CD4-positive, alpha-beta T cell treated with Interleukin-21 for 1 hour (primary cell): ENCODE measurements around the gene C5AR2.
"Not testable (repeated sequence)": the region's sequence is repeated elsewhere in the genome, so short reads cannot be mapped to it uniquely, and the experiment has no call there.

Source experiments
- DNase-seq: peaks from one replicate; pipeline ENCODE4 v3.0.0-alpha.2; 2020

Gene C5AR2

DNA sequence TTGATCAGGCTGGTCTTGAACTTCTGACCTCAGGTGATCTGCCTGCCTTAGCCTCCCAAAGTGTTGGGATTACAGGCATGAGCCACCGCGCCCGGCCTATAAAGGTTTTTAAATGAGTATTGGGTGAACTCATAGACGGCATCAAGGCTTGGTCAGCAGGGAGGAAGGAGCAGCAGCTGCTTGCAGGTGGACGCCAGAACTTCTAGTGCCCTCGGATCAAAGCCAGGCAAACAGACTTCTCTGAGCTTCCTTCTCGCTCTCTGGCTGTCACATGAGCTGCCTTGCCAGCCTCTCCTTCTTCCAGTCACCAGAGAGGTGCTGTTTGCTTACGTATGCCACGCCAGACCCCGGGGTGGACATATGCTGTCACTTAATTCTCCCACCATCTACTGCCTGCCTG lies 33.5 kb downstream of the C5AR2 start:
- not testable (repeated sequence) for DNase-seq

DNA sequence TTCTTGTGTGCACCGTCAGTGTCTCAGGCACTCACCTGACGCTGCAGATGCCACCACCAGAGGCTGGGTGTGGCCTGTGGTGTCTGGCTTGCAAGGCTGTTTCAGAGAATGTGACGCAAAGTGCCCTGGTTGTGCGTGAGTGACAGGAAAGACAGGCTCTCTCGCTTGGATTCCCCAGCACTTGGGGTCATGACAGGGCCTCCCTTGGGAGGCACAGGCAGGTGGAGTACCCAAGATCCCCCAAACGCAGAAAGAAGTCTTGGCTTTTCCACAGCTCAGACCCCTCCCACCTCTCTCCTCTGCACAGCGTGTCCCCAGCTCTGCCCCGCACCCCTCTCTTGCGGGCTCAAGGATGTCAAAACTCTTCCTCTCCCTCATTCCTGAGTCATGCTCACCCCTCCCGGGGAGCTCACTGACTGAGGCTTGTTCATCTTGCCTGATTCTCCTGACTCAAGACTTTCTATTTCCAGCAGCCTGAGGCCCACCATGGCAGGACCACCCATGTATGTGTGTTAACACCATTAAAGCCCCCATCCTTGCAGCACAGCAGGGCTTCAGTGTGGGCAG lies 38.2 kb downstream of the C5AR2 start:
- DNase-seq: no peak

DNA sequence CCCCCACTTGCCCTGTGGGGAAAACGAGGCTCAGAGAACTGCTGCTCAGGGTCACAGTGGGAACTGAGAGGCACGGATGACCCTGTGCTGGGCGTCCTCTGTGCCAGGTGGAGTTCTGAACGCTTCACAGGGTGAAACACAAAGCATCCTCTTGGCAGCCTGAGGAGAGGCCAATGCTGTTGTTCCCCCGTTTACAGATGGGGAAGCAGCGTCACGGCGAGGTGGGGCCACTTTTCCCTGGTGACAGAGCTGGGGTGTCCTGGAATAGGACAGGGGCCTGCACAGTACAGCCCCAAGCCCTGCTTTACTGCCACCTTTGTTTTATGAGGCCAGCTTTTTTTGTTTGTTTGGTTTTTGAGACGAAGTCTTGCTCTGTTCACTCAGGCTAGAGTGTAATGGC lies 39.3 kb downstream of the C5AR2 start:
- DNase-seq: no peak

DNA sequence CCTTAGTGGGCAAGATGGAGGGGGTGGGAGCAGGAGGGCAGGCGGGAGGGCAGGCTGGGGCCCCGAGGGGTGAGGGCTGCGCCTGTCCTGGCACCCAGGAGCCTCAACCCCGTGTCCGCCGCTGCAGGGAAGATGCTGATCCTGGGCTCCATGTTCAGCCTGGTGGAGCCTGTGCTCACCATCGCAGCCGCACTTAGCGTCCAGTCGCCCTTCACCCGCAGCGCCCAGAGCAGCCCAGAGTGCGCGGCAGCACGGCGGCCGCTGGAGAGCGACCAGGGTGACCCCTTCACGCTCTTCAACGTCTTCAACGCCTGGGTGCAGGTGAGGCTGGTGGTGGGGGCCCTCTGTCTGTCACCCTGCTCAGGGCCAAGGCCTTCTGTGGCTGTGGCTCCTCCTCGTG lies 40.6 kb downstream of the C5AR2 start:
- no peak for DNase-seq

DNA sequence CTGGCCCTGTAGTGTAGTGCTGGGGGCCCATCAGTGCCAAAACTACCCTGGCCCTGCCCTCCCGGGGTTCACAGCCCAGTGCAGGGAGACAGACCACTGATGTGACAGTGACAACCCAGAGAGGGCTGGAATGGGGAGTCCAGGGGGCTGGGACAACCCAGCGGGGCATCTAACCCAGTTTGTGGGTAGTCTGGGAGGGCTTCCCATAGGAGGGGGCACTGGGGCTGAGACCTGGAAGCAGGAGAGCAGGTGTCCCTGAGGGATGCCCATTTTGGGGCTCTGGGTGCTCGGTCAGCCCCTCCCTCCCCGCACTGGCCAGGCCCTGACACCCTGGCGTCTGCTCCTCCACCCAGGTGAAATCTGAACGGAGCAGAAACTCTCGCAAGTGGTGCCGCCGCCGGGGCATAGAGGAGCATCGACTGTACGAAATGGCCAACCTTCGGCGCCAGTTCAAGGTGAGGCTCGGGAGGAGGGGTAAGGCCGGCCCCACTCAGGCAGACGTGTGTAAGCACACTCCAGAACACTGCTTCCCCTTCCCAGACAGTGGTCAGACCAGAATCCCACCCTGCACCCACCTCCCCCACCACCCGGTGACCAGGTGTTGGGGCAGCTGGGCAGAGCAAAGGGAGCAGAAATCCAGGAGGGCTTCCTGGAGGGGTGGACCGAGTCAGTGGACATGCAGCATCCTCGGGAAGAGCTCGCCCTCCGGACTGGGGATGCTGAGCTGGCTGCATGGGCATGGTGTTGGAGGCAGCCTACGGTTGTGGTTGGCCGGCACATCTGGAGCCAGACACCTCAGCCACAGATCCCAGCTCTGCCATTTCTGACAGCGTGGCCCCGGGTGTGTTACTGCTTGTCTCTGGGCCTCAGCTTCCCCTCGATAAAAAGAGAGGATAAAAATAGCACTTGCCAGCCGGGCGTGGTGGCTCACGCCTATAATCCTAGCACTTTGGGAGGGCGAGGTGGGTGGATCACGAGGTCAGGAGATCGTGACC lies 41.6 kb downstream of the C5AR2 start:
- no peak for DNase-seq

DNA sequence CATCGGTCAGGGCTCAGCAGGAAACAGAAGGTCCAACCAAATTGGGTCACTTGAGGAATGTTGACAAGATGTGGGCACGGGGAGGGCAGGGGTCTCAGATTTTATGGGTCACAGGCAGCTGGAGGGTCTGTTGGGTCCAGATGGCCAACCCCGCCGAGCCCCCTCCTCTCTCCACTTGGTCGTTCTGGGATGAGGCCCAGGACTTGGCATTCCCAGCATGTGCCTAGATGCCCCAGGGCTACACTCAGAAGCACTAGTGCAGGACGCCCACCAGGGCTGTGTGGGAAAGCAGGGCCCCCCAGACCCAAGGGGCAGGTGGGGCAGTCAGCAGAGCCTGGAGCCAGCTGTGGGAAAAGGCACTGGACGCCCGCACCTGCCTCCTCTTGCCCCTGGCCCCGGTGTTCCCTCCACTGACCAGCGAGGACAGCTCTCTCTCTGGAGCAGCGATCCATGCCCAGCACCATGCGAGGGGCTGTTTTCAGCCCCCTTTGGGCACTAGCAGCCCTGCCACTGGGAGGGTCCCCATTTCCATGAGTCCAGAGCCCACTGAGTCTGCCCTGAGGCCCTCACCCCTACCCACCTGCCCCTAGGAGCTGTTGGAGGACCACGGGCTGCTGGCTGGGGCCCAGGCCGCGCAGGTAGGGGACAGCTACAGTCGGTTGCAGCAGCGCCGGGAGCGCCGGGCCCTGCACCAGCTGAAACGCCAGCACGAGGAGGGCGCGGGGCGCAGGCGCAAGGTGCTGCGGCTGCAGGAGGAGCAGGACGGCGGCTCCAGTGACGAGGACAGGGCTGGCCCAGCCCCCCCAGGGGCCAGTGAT lies 43.1 kb downstream of the C5AR2 start:
- DNase-seq: no peak

DNA sequence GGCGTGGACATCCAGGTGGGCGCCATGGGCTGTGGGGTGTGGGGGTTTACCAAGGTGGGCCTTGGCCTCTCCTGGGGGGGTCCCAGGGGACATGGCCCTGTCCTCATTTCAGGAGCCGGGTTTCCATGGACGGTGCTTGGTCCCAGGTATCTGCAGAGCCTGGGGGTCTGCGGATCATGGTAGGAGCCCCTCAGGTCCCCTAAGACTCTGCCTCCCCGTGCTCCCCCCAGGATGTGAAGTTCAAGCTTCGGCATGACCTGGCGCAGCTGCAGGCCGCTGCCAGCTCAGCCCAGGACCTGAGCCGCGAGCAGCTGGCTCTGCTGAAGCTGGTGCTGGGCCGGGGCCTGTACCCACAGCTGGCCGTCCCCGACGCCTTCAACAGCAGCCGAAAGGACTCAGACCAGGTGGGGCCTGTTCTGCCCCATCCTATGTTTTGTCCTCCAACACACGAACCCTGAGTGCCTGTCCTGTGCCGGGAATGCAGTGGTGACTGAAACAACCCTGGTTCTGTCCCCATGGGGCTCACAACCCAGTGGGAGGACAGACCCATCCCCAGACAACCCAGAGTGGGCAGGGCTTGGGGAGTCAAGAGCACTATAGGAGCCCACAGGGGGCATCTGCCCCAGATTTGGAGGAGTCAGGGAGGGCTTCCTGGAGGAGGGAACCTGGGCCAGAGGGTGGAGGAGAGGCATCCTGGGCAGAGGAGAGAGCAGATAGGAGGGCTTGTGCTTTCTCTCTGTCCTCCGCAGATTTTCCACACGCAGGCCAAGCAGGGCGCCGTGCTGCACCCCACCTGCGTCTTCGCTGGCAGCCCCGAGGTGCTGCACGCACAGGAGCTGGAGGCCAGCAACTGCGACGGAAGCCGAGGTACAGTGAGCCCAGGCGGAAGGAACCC lies 44.0 kb downstream of the C5AR2 start:
- DNase-seq: no peak

DNA sequence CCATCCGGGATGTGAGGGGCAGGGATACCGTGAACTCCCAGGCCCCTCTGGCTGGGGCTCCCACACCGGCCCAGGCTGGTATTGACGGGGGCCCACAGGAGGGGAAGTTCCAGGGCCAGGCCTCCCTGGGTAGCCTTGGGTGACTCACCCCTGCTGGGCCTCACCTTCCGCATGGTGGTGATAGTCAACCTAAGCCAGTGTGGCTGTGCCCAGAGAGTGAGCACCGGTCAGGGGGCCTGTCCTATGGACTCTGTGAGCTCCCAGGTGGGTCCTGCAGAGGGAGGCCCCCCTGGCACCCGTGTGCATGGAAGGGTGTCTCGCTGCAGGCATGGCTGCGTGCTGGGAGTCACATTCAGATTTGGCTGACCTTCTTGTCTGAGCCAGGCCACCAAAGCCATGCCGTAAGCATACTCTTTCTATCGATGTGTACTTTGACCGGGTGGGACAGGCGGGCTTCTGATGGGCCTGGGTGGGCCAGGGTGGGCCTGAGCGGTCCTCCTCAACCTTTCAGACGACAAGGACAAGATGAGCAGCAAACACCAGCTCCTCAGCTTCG lies 44.7 kb downstream of the C5AR2 start:
- no peak for DNase-seq

DNA sequence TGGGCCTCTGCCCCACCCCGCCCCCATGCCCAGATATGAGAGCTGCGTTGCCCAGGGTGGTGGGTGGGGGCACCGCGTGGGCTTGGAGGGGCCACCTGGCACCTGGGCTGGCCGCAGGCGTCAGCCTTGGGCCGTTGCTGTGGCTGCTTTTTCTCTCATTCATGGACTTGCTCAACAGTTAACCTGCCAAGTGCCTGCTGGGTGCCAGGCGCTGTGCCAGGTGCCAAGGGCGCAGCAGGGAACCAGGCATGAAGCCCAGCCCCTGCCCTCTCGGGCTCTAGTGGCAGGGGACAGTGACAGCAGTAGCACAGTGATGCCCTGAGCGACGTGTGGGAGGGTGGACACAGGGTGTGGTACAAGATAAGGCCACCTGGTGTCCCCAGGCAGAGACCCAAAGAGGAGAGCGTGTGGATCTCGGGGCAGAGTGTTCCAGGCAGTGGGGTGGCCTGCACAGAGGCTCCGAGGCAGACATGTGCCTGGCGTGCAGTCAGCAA lies 45.3 kb downstream of the C5AR2 start:
- no peak for DNase-seq

DNA sequence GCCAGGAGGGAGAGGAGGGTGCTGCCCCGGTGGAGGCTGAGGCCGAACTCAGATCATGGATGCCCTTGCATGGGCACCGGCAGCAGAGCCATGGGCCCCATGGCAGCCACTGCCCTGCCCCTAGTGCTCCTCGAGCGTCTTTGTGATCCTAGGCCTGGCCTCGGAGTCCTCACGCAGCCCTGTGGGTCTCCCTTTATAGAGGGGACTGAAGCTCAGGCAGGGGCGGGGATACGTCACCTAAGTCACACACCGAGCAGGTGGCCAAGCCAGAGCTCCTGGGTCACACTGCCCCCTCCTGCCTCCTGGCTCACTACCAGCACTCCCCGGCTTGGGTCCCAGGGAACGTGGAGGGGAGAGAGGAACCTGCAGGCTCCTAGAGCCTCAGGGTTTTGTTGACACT lies 45.8 kb downstream of the C5AR2 start:
- no peak for DNase-seq

DNA sequence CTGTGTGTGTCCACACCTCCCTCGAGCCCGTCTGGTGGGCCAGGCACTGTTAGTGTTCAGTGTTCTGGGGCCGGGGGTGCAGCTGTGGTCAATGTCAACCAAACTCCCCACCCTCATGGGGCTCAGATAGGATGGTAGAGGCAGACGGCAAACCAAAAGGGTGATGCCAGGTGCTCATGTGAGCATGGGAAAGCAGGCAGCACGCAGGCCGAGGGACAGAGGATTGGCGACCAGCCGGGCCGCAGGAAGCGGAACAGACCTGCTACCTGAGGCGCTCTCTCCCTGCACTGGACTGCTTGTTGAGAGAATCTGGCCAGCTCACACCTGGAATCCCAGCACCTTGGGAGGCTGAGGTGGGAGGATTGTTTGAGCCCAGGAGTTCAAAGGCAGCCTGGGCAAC lies 46.3 kb downstream of the C5AR2 start:
- no peak for DNase-seq

DNA sequence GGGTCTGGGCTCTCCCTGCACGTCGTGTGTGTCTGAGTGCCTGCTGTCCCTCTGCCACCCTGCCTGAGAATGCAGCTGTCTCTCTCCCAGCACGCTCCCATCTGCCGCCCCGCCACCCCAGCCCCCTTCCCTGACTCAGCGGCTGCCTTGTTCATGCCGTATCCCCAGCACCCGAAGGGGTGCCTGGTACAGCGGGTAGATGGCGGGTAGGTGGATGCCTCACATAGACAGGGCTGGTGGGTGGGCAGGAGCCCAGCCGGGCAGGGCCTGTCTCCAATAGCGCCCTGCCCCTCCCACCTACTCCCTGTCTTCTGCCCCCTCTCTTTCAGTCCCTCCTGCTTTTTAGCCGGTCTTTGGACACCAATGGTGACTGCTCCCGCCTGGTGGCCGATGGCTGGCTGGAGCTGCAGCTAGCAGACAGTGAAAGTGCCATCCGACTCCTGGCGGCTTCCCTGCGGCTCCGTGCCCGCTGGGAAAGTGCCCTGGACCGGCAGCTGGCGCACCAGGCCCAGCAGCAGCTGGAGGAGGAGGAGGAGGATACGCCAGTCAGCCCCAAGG lies 47.5 kb downstream of the C5AR2 start:
- no peak for DNase-seq

DNA sequence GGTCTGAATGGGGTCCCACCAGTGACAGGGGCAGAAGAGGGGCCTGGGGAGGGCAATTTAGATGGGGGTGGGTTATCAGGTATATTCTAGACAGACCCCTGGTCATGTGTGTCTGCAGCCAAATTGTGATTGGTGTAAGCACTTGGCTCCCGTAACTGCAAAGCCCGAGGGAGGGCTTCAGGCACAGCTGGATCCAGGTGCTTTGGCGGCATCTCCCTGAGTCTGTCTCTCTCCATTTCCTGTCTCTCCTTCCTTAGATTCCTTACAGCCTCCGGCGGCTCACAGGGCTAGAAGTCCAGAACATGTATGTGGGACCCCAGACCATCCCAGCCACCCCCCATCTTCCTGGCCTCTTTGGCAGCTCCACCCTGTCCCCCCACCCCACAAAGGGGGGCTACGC lies 48.6 kb downstream of the C5AR2 start:
- DNase-seq: no peak

DNA sequence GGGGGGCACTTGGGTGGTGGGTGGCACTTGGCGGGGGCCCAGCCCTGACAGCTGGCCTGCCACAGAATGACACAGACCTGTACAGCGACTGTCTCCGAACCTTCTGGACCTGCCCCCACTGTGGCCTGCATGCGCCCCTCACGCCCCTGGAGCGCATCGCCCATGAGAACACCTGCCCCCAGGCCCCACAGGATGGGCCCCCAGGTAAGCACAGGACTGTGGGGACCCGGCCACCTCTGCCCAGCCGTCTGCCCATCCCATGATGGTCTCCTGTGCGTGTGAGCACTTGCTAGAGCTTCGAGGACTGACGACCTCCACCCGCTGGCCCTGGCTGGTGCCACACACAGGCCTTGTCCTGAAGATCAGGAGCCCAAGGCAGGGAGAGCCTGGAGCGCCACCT lies 49.1 kb downstream of the C5AR2 start:
- DNase-seq: no peak

DNA sequence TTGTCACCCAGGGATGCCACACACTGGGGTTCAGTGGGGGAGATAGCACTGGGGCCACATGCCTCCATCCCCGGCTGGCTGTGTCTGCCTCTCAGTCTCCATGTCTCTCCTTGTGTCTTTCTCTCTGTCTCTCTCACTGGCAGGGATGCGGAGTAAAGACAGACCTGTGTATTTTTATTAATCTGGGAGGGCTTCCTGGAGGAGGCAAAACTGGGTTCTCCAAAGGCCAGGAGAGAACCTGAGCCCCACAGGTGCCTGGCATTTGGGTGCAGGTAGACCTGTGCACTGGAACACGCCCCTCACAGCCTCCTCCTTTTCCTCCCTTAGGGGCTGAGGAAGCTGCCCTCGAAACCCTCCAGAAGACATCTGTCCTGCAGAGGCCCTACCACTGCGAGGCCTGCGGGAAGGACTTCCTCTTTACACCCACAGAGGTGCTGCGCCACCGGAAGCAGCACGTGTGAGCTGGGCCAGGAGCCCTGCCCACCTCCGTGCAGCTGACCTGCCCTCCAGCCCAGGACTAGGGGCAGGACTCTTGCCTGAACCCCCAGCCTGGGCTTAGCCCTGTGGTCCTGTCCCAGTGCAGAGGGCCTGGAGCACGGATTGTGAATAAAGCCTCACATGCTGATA lies 49.8 kb downstream of the C5AR2 start:
- DNase-seq: peak; percentile 43

DNA sequence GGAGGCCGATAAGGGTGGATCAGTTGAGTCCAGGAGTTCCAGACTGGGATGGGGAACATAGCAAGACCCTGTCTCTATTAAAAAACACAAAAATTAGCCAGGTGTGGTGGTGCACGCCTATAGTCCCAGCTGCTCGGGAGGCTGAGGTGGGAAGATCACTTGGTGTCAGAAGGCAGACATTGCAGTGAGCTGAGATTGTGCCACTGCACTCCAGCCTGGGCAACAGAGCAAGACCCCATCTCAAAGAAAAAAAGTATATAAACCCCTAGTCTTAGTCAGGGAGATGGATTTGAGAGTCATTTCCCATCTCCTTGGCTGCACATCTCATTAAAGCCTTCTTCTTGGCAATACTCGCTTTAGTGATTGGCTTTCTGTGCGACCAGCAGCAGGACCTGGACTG lies 51.9 kb downstream of the C5AR2 start:
- not testable (repeated sequence) for DNase-seq

DNA sequence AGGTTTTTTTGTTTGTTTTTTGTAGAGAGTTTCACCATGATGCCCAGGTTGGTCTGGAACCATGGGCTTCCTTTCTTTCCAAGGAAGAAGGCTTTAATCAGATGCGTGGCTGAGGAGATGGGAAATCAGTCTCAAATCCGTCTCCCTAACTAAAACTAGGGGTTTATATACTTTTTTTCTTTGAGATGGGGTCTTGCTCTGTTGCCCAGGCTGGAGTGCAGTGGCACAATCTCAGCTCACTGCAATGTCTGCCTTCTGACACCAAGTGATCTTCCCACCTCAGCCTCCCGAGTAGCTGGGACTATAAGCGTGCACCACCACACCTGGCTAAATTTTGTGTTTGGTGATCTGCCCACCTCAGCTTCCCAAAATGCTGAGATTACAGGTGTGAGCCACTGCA lies 52.6 kb downstream of the C5AR2 start:
- not testable (repeated sequence) for DNase-seq

DNA sequence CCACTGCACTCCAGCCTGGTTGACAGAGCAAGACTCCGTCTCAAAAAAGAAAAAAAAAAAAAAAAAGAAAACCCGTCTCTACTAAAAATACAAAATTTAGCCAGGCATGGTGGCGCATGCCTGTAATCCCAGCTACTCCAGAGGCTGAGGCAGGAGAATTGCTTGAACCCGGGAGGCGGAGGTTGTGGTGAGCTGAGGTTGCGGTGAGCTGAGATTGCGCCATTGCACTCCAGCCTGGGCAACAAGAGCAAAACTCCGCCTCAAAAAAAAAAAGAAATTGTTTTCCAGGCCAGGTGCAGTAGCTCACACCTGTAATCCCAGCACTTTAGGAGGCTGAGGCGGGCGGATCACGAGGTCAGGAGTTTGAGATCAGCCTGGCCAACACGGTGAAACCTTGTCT lies 54.6 kb downstream of the C5AR2 start:
- not testable (repeated sequence) for DNase-seq

DNA sequence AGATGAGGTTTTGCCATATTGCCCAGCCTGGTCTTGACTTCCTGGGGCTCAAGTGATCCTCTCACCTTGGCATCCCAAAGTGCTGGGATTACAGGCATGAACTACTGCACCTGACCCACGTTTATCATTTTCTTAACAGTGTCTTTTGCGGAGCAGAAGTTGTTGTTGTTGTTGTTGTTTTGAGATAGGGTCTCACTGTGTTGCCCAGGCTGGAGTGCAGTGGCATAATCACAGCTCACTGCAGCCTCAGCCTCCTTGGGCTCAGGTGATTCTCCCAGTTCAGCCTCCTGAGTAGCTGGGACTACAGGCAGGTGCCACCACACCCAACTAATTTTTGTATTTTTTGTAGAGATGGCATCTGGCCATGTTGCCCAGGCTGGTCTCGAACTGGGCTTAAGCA lies 55.6 kb downstream of the C5AR2 start:
- DNase-seq: not testable (repeated sequence)

DNA sequence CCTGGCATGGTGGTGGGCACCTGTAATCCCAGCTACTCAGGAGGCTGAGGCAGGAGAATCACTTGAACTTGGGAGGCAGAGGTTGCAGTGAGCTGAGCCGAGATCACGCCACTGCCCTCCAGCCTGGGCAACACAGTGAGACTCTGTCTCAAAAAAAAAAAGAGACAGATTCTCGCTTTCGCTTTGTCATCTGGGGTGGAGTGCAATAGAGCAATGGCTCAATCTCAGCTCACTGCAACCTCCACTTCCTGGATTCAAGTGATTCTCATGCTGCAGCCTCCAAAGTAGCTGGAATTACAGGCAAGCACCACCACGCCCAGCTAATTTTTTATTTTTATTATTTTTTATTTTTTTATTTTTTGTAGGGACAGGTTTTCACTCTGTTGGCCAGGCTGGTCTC lies 56.7 kb downstream of the C5AR2 start:
- DNase-seq: not testable (repeated sequence)

DNA sequence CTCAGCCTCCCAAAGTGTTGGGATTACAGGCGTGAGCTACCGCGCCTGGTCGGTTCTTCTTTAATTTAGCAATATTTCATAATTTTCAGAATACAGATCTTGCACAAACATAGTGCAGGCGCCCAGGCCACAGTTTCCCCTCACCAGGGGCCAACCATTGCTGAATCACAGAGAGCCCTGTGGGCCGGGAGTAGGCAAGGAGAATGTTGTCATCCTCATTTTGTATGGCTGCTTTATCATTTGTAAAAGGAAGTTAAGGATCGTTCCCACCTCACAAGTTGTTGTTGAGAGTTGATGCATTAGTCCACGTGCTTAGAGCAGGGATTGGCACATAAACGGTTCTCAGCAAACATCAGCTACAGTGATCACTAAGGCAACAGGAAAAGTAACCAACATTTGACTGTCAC lies 57.2 kb downstream of the C5AR2 start:
- peak; percentile 25 for DNase-seq
